Measurements from ENCODE around the gene RABGAP1L. TPM values are rescaled to one million over a fixed set of nuclear protein-coding genes. Genes with fewer than 3 reads are reported as not detected.
"Not testable (repeated sequence)": the region's sequence is repeated elsewhere in the genome, so short reads cannot be mapped to it uniquely, and the experiment has no call there.

RABGAP1L gene
- total RNA-seq, 2 experiments from 2014 or later: 98.1 to 158 TPM

DNA sequence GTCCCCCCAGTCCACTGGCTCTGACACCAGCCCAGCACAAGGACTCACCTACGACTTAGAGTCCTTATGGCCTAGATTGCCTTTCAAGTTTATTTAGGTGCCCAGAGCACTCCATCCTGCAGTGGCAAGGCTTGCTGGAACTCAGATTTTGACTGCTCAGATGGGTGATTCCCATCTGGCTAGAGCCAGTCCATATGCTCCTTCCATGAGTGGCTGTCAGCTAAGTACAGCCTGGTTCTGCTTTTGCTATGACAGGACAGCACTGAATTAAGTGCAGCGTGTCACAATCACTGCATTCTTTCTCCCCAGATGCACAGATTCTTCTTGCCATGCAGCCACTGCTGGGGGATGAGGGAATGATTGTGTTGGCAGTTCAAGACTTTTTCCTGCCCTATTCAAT is 332.3 kb downstream of the RABGAP1L start:
- Histone ChIP-seq H3K27ac (ENCODE audit: low read depth, low read length, poor library complexity, severe bottlenecking) (no peak overlapping the region), H3K4me1 (ENCODE audit: insufficient read depth, low read length, poor library complexity, severe bottlenecking) (no peaks in the 10 kb centered on the region), H3K36me3 (ENCODE audit: insufficient read depth, low read length) (peaks cover 8% of the 10 kb centered on the region; the same call in 1 of the 2 replicates), H3K4me2 (ENCODE audit: low read length) (no peak overlapping the region), H3K9me3 (ENCODE audit: low read length) (0 out of 2 replicates have a peak, but pooled peaks cover 8% of the 10 kb centered on the region), H2AFZ (ENCODE audit: low read length) (no peak overlapping the region), H3K79me2 (ENCODE audit: insufficient read depth, low read depth, low read length) (0 out of 2 replicates have a peak, but pooled peaks cover 5% of the 10 kb centered on the region), H3K4me3 (ENCODE audit: low read depth, low read length, poor library complexity, severe bottlenecking) (no peak overlapping the region), H3K9me2 (ENCODE audit: insufficient read depth, low read length) (no peaks in the 10 kb centered on the region), H4K20me1 (ENCODE audit: insufficient read depth, low read length) (no peaks in the 10 kb centered on the region)
- BruUV-seq (replicated peaks): no TSS peak
- ChIA-PET CTCF (ENCODE audit: unreplicated experiment) (no interaction called here), POLR2A (interaction anchor here (0.6 to 1.2 kb wide), 2 partner anchors 21 to 42 kb away, joined by 4 to 7 read pairs; no protein-coding TSS in a partner anchor)
- intact Hi-C loops (cut with micrococcal nuclease; ENCODE audit: unreplicated experiment): no loop called here
- DNase-seq (ENCODE audit: low spot score): no peak
- TF ChIP-seq EZH2phosphoT487 (IDR thresholded peaks at IDR 0.05; ENCODE audit: borderline replicate concordance, low read depth, low read length): no peak
- TF ChIP-seq, protein P1, sequence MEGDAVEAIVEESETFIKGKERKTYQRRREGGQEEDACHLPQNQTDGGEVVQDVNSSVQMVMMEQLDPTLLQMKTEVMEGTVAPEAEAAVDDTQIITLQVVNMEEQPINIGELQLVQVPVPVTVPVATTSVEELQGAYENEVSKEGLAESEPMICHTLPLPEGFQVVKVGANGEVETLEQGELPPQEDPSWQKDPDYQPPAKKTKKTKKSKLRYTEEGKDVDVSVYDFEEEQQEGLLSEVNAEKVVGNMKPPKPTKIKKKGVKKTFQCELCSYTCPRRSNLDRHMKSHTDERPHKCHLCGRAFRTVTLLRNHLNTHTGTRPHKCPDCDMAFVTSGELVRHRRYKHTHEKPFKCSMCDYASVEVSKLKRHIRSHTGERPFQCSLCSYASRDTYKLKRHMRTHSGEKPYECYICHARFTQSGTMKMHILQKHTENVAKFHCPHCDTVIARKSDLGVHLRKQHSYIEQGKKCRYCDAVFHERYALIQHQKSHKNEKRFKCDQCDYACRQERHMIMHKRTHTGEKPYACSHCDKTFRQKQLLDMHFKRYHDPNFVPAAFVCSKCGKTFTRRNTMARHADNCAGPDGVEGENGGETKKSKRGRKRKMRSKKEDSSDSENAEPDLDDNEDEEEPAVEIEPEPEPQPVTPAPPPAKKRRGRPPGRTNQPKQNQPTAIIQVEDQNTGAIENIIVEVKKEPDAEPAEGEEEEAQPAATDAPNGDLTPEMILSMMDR (conservative IDR thresholded peaks at IDR 0.05; ENCODE audit: low read length): no peak

DNA sequence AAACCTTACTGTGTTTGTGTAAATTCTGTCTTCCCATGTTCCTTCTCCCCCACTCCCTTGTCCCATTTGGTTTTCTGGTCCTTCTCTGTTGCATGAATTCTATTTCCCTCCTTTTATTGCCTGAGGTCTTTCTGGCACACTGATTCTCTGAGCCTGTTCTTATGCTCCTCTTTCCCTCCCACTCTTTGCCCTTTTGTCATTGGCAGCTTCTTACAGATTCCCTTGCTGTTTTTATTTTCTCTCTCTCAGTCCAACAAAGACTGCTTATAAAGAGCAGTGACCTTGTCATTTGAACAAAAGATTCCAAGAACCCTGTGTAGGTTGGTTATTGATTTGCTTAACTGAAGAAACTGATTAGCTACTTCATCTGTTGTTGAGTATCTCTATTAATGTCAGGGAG is 338.2 kb downstream of the RABGAP1L start:
- CTCF ChIA-PET (ENCODE audit: unreplicated experiment): no interaction called here
- H3K79me2 ChIP-seq (ENCODE audit: insufficient read depth, low read depth, low read length): no peaks in the 10 kb centered on the region
- BruUV-seq (replicated peaks): no TSS peak
- intact Hi-C loops (cut with micrococcal nuclease; ENCODE audit: unreplicated experiment): no loop called here
- H3K9me3 ChIP-seq (ENCODE audit: low read length): no peaks in the 10 kb centered on the region
- POLR2A ChIA-PET: interaction anchor here (0.9 to 1.8 kb wide), 4 partner anchors 9 to 63 kb away, joined by 3 to 5 read pairs (median 3); no protein-coding TSS in a partner anchor
- no peaks in the 10 kb centered on the region for H3K4me1 ChIP-seq (ENCODE audit: insufficient read depth, low read length, poor library complexity, severe bottlenecking)
- TF ChIP-seq, protein P1 (conservative IDR thresholded peaks at IDR 0.05; ENCODE audit: low read length): no peak
- no peak for TF ChIP-seq EZH2phosphoT487 (IDR thresholded peaks at IDR 0.05; ENCODE audit: borderline replicate concordance, low read depth, low read length)
- H3K9me2 ChIP-seq (ENCODE audit: insufficient read depth, low read length): no peaks in the 10 kb centered on the region
- H3K4me2 ChIP-seq (ENCODE audit: low read length): no peak overlapping the region
- H3K36me3 ChIP-seq (ENCODE audit: insufficient read depth, low read length): no peaks in the 10 kb centered on the region
- H2AFZ ChIP-seq (ENCODE audit: low read length): no peak overlapping the region
- no peaks in the 10 kb centered on the region for H4K20me1 ChIP-seq (ENCODE audit: insufficient read depth, low read length)
- DNase-seq (ENCODE audit: low spot score): no peak
- no peak overlapping the region for H3K4me3 ChIP-seq (ENCODE audit: low read depth, low read length, poor library complexity, severe bottlenecking)
- no peak overlapping the region for H3K27ac ChIP-seq (ENCODE audit: low read depth, low read length, poor library complexity, severe bottlenecking)

DNA sequence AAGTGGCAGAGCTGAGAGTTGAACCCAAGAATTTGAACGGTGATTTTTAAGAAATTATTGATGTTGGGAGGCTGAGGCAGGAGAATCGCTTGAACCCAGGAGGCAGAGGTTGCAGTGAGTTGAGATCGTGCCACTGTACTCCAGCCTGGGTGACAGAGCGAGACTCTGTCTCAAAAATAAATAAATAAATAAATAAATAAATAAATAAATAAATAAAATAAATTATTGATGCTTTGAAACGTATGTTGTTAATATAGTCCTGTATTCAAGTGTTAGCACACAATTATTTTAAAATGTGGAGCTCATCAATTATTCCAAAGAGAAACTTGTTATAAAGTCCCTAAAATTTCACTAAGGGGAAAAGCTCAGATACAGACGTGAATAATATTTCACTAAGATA is 357.4 kb downstream of the RABGAP1L start:
- POLR2A ChIA-PET: interaction anchor here (0.5 to 1.1 kb wide), 2 partner anchors 11 to 19 kb away, joined by 4 to 5 read pairs; no protein-coding TSS in a partner anchor
- H3K27ac ChIP-seq (ENCODE audit: low read depth, low read length, poor library complexity, severe bottlenecking); BruUV-seq (replicated peaks); H3K9me2 ChIP-seq (ENCODE audit: insufficient read depth, low read length); CTCF ChIA-PET (ENCODE audit: unreplicated experiment); H3K4me3 ChIP-seq (ENCODE audit: low read depth, low read length, poor library complexity, severe bottlenecking); DNase-seq (ENCODE audit: low spot score); H3K36me3 ChIP-seq (ENCODE audit: insufficient read depth, low read length); intact Hi-C loops (cut with micrococcal nuclease; ENCODE audit: unreplicated experiment); H4K20me1 ChIP-seq (ENCODE audit: insufficient read depth, low read length); H2AFZ ChIP-seq (ENCODE audit: low read length); H3K4me2 ChIP-seq (ENCODE audit: low read length); H3K9me3 ChIP-seq (ENCODE audit: low read length); H3K4me1 ChIP-seq (ENCODE audit: insufficient read depth, low read length, poor library complexity, severe bottlenecking); H3K79me2 ChIP-seq (ENCODE audit: insufficient read depth, low read depth, low read length): not testable (repeated sequence)

Measured in OCI-LY7 (cell line).